DMS153 (cell line): Measurements from ENCODE around the gene VIPR2.

Source experiments
- DNase-seq: peaks from one replicate; lab custom pipeline; 2025; lab: John Stamatoyannopoulos, UW

The VIPR2 gene

GRCh38 chr7:159119851-159120539 lies 24.7 kb downstream of the VIPR2 start:
- no peak for DNase-seq

- no peak for DNase-seq
Measured at GRCh38 chr7:159119026-159119741, 25.5 kb downstream of the VIPR2 start.

GRCh38 chr7:159118623-159119022 lies 26.0 kb downstream of the VIPR2 start:
- DNase-seq = no peak

DNA sequence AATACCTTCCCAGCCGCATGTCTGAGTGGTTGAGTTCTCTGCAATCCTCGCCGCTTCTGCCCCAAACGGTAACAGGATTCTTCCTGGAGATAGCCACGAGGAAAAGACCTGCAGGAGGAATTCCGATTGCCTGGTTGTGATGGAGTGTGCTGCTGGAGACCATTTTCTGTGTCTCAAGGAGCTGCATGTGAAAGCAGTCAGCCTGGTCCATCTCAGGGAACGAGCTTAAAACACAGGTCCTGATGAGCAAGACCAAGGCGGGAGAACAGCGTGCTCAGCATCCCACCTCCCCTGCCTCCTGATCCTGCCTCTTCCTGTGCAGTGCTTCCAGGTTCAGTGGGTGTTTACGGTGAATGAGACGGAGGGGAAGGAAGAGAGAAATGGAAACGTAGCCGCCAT lies 26.5 kb downstream of the VIPR2 start:
- DNase-seq = no peak

DNA sequence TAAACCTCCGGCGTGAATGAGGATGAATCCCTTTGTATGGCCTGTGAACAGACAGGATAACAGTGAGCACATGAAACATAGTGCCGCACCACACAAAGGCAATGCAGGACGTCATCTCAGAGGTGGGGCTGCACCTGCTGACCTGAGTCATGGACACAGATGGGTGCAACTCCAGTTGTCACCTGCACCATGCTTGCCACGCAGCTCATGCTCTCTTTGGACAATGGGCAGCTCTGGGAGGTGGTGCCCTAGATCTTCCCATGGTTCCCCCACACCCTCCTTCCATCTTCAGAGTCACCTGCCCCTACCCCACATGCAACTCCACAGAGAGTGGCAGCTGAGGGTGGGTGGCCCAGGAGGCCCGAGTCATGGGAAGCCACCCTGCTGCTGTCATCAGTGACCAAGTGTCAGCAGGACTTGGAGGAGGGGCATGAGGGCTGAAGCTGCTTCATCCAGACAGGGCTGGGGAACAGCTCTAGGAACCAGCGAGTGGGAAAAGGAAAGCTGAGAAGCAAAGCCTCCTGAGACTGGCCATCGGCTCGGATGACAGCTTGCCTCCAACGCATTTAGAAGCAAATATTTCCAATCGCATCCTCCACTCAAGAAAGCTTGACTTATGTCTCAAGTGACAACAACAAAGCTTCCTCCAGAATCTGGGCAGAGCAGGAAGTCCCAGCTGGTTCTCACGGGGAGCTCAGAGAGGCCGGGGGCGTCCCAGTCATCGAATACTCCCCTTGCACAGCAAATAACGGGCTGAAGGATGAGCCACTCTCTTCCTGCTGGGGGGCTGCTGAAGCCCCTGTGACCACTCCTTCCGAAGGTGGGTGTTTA lies 27.1 kb downstream of the VIPR2 start:
- no peak for DNase-seq

DNA sequence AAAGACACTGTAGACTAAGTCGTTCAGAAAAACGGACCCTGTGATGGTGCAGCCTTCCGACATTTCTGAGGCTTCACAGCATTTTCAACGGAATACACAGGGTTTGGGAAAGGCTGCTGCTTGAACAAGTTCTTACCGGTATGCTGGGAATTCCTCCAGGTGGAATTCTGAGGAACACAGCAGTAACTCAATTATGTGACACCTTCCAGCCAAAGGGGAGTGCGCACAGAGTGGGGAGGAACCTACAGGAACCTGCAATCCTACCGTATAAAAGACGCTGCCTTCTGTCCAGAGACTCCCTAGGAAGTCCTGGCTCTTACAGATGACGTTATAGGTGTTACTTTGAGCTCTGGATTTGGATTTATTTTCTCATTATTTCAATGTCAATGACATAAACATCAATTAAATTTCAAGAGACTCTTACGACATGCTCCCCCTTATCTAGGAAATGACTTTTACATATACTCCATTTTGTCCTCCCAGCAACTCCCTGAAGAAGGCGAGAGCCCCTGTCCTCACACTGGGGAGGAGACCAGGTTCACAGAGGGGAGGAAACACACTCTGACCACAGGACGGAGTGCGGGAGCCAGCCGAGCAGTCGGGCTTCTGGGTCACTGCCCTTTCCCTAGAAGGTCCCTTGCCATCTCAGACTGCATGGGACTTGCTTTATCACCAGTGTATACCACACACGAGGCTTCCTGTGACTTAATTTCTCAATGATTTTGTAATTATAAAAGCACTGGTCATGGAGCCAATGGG lies 27.9 kb downstream of the VIPR2 start:
- no peak for DNase-seq

DNA sequence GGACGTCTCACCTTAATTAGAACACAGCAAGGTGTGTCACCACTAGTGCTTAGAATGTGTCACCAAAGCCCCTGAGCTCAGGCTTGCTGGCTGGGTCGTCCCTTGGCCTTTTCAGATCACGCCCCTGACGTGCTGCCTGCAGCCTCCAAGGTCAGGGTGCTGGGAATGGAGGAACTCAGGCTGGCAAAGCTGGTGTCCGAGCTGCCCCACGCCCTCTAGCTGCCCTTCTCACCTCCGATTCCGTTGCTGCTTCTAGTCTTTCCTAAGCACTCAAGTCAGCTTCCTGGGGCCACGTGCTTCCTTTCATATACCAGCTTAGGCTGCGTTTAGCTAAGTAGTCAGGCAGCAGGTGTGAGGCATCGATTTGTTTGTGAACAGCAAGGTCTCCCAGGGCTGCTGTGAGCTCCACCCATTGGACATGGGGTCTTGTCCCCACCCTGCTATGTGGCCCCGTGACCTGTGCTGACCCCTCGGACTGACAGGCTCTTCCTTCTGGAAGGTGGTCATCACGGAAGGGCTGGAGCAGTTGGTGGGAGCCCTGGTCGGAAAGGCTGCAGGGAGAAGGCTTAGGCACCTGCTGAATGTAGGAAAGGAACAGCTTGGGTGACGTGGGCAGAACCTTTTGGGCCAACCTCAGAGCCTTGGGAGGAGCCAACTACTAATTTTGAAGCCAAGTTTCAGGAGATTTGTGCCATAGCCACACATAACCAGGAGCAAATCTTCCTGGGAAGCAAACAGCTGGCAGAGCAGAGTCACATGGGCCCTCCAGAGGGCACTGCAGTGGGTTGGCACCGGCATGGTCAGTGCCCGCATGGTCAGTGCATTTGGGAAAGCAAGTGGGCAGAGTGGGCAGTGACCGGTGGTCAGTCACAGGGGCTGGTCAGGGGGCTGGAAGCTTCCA lies 28.8 kb downstream of the VIPR2 start:
- peak; percentile 13 for DNase-seq

- no peak for DNase-seq
Measured at GRCh38 chr7:159114981-159115380, 29.7 kb downstream of the VIPR2 start.

DNA sequence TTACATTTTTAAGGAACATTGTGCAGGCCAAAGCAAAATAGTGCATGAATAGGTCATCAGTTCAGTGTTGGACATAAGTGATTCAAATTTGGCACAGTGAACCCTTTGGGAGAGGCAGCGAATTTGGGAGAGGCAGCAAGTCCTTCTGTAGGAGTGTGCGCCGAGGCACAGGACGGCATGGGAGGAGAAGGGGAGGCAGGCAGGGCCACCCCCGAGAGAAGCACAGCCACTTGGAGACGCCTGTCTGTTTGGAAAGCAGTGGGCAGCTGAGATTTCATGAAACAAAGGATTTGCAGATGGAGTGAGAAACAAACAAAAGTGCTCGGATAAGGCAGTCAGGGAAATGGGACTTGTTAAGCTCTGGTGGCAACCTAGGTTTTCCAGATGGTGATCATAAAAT lies 30.6 kb downstream of the VIPR2 start:
- DNase-seq = no peak

DNA sequence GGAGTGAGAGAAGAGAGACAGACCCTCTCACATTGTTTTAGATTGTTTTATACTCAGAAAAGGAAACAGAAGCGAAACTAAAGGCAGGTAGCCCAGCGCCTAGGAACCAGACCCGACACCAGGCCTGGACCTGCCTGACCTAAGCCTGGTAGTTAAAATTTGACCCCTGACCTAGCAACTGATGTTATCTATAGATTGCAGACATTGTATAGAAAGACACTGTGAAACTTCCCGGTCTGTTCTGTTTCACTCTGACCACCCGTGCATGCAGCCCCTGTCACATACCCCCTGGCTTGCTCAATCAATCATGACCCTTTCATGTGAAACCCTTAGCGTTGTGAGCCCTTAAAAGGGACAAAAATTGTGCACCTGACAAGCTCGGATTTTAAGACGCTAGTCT lies 31.6 kb downstream of the VIPR2 start:
- DNase-seq = no peak

DNA sequence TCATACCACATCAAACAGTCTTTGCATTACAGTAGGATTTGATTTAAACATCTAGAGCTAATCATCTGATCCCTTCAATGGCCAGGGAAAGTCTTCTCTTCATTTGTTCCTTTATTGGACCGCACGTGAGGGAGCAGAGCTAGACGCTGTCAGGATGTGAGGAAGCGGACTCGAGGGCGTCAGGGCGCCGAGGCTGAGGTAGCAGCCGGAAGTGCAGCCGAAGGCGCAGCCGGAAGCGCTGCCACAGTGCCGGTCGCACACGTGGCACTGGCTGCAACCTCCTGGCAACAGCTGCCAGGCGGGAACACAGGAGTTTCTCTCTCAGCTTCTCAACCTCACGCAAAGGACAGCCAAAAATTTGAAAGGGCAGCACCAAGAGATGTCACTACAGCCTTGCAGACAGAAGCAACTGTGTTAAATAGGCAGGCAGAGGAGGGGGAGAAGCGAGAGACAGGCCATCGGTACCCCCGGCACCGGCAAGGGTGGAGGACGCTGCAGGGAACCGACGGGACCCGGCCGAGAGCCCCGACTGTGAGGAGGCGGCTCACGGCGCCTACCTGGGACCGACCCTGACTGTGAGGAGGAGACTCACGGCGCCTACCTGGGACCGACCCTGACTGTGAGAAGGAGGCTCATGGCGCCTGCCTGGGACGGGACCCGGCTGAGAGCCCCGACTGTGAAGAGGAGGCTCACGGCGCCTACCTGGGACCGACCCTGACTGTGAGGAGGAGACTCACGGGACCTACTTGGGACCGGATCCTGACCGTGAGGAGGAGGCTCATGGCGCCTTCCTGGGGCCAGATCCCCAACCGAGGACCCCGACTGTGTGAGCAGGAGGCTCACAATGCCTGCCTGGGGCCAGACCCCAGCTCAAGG lies 32.3 kb downstream of the VIPR2 start:
- no peak for DNase-seq

GRCh38 chr7:159109653-159110035 lies 35.0 kb downstream of the VIPR2 start:
- DNase-seq = no peak

DNA sequence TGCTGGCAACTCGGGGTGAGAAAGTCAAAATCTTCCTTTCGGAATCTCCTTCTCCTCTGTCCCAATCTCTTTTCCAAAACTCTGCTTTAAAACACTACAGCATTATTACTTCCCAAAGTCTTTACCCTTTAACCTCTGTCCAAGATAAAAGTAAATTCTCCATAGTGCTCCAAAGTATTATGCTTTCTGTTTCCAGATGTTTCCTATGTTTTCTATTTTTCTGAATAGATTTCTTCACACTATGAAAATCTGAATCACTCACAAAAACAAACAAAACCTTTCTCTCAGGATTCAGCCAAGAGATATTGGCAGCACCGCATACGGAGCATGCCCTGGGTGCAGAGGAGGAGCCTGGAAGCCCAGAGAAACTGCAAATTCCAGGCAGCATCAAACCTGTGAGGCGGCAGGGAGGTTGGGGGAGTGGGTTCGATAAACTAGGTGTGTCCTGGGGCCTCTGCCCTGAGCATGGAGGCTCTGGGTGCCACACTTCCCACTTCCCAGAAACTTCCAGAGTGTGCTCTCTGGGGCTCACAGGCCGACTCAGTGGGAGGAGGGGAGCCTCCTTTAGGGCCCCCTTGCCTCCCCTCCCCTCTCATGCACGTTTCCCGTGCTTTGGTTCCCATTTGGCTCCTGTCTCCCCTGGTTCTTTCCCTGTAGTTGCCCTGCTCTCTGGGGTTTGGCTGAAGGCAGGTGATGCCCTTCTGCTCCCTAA lies 35.6 kb downstream of the VIPR2 start:
- DNase-seq = no peak

GRCh38 chr7:159108491-159108890 lies 36.2 kb downstream of the VIPR2 start:
- DNase-seq = no peak

DNA sequence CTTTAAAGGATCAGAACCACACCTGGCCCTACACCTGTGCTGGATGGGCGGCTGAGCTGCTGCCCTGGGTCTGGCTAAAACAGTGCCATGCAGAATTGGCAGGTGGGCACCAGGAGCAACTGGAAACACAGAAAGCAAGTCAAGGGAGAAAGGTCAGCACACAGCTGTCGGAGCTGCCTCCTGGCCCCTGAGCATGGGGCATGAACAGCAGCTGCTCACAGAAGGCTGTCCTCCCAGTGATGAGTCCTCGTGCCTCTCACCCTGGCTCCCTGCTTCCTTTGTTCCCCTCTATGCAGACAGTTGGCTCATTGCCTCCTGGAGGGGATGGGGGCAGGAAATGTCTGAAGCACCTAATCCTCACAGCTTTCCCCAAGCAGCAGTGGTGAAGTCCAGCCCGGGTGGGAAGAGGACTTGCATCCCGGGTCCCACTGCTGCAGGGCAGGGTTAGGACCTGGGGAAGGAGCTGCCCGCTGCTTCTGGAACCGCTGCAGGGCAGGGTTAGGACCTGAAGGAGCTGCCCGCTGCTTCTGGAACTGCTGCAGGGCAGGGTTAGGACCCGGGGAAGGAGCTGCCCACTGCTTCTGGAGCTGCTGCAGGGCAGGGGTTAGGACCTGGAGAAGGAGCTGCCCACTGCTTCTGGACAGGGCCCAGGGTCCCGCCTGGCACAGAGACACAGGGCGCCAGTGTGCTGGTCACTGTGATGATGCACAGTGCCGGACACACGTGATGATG lies 37.3 kb downstream of the VIPR2 start:
- DNase-seq = no peak

- DNase-seq = no peak
Measured at GRCh38 chr7:159105832-159106811, 38.5 kb downstream of the VIPR2 start.

GRCh38 chr7:159105066-159105780 lies 39.4 kb downstream of the VIPR2 start:
- DNase-seq = no peak
